RWPE2 (cell line): ENCODE data around the gene LCE1D.

Experiments
- ATAC-seq: fragments of 200-7000 bp; cut with Tn5 transposase; 3 replicates; pipeline ENCODE4 v1.9.1; 2021; ENCODE audit warnings: low read depth
- DNase-seq: peaks from one replicate; pipeline ENCODE4 v3.0.0-alpha.2; 2020; ENCODE audit warnings: low spot score
- H3K27ac ChIP-seq: fragments of 450-650 bp; 2 replicates; pipeline ENCODE4 v1.5.1; 2017; ENCODE audit warnings: mild to moderate bottlenecking; ENCODE audit not compliant: poor library complexity, severe bottlenecking
- H3K27me3 ChIP-seq: fragments of 250-450 bp; sonication (Bioruptor Pico); 2 replicates; pipeline ENCODE4 v1.5.1; 2021; ENCODE audit warnings: mild to moderate bottlenecking, moderate library complexity; ENCODE audit not compliant: insufficient read depth, poor library complexity, severe bottlenecking
- H3K36me3 ChIP-seq: fragments of 250-450 bp; sonication (Bioruptor Pico); 2 replicates; pipeline ENCODE4 v1.5.1; 2020; ENCODE audit warnings: low read depth, mild to moderate bottlenecking, moderate library complexity
- H3K4me1 ChIP-seq: fragments of 250-450 bp; sonication (Bioruptor Pico); 2 replicates; pipeline ENCODE4 v1.5.1; 2021; ENCODE audit warnings: mild to moderate bottlenecking, moderate library complexity; ENCODE audit not compliant: insufficient read depth, poor library complexity, severe bottlenecking
- H3K4me3 ChIP-seq: fragments of 250-450 bp; sonication (Bioruptor Pico); 2 replicates; pipeline ENCODE4 v1.5.1; 2021; ENCODE audit warnings: mild to moderate bottlenecking, moderate library complexity; ENCODE audit not compliant: severe bottlenecking
- H3K9me3 ChIP-seq: fragments of 250-450 bp; sonication (Bioruptor Pico); 2 replicates; pipeline ENCODE4 v1.5.1; 2021; ENCODE audit warnings: mild to moderate bottlenecking, moderate library complexity; ENCODE audit not compliant: severe bottlenecking
- TF ChIP-seq, protein P1 (sequence below): fragments of 450-650 bp; IDR thresholded peaks from one replicate; pipeline ENCODE4 v1.5.1; 2017; ENCODE audit warnings: mild to moderate bottlenecking, moderate library complexity; ENCODE audit not compliant: poor library complexity, severe bottlenecking

The LCE1D gene

DNA sequence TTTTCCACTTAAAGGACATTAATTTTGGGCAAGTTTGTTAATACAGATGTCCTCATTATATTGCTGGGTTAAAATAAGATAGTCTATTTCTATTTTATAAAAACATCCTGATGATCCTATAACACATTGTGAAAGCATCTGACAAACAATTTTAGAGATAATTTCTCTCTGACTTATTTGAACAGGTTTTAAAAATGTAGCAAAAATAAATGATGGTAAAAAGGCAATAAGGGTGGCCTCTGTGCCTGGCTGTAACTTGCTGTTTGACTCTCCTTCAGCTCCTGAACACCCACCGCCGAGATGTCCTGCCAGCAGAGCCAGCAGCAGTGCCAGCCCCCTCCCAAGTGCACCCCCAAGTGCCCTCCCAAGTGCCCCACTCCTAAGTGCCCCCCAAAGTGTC is 30.7 kb downstream of the LCE1D start, which contains the start of gene LCE1A:
Gene LCE1A (plus strand): TSS at position 301 of the 400 bp plus-strand sequence. CDS start 0 bp downstream, at position 301.
- H3K9me3 ChIP-seq: no peaks in the 10 kb centered on the region
- H3K27ac ChIP-seq: no peak within 1 kb of the TSS
- ATAC-seq: no peak
- no peaks in the 10 kb centered on the region for H3K4me1 ChIP-seq
- DNase-seq: no peak
- H3K4me3 ChIP-seq: no peak within 1 kb of the TSS
- no peaks in the 10 kb centered on the region for H3K36me3 ChIP-seq
- TF ChIP-seq, protein P1, sequence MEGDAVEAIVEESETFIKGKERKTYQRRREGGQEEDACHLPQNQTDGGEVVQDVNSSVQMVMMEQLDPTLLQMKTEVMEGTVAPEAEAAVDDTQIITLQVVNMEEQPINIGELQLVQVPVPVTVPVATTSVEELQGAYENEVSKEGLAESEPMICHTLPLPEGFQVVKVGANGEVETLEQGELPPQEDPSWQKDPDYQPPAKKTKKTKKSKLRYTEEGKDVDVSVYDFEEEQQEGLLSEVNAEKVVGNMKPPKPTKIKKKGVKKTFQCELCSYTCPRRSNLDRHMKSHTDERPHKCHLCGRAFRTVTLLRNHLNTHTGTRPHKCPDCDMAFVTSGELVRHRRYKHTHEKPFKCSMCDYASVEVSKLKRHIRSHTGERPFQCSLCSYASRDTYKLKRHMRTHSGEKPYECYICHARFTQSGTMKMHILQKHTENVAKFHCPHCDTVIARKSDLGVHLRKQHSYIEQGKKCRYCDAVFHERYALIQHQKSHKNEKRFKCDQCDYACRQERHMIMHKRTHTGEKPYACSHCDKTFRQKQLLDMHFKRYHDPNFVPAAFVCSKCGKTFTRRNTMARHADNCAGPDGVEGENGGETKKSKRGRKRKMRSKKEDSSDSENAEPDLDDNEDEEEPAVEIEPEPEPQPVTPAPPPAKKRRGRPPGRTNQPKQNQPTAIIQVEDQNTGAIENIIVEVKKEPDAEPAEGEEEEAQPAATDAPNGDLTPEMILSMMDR: no peak
- H3K27me3 ChIP-seq: no peaks in the 10 kb centered on the region

DNA sequence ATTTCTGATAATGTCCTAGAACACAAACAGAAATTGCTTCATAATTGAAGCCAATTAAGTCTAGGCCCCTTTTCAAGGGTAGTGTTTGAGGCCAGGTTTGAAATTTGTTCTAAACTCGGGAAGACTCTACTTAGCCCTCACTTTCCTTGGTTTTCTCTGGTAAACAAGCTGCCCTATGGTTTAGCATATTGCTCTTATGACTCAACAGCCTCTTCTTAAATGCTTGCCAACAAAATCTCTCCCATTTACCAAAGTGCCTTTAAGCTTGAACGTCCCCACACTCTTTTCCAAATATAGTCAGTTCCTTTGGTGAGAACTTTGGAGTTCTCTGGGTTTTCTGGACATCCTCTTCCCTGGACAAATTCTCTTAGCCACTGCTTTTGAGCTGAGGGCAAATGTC is 40.3 kb downstream of the LCE1D start:
- DNase-seq (no peak), ATAC-seq (no peak)
- no peak overlapping the region for H3K27ac ChIP-seq
- no peaks in the 10 kb centered on the region for H3K4me1 ChIP-seq
- TF ChIP-seq, protein P1: no peak
- no peaks in the 10 kb centered on the region for H3K36me3 ChIP-seq
- H3K4me3 ChIP-seq: no peak overlapping the region
- no peaks in the 10 kb centered on the region for H3K9me3 ChIP-seq
- H3K27me3 ChIP-seq: no peaks in the 10 kb centered on the region

DNA sequence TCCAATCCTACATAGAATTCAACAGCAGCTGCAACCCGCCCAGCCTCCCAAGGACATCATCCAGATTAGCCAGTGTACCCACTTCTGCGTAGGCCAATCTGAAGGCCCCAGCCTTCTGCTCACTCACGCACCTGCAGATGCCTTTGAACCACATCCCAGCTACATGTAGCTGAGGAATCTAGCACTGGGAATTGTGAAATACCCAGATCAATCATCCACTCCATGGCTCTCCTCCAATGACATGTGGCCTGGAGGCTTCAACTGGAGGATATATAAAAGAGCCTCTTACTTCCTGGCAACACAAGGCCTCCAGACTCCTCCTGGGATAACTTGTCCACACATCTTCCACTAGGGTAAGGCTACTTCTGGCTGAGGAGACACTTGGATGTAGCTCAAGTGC is 46.0 kb downstream of the LCE1D start, which contains the start of gene LCE6A:
Gene LCE6A (plus strand): TSS at position 301 of the 400 bp plus-strand sequence. CDS start 665 bp downstream, outside the sequence.
- Histone ChIP-seq H3K36me3 (no peaks in the 10 kb centered on the region), H3K9me3 (no peaks in the 10 kb centered on the region), H3K4me1 (no peaks in the 10 kb centered on the region), H3K4me3 (no peak within 1 kb of the TSS), H3K27ac (no peak within 1 kb of the TSS), H3K27me3 (no peaks in the 10 kb centered on the region)
- TF ChIP-seq, protein P1: no peak
- DNase-seq (no peak), ATAC-seq (no peak)
